ENCODE data around the gene TMEM131. TPM values are rescaled to one million over a fixed set of nuclear protein-coding genes. Genes with fewer than 3 reads are reported as not detected.
"Not testable (repeated sequence)": the region's sequence is repeated elsewhere in the genome, so short reads cannot be mapped to it uniquely, and the experiment has no call there.

Gene TMEM131
- total RNA-seq, 2 experiments from 2014 or later: 31.3 to 31.9 TPM

DNA sequence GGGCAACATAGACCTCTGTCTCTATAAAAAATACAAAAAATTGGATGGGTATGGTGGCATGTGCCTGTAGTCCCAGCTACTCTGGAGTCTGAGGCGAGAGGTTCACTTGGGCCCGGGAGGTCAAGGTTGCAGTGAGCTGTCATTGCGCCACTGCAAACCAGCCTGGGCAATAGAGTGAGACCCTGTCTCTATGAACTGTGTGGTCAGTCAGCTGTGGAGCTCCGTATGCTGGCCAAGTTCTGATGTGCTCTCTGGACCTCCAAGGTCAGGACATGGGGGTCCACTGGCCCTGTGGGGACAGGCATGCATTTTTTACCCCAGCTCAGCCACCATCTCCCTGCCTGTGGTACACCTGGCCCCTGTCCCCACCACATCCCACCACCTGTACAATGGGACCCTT lies 71.6 kb downstream of the TMEM131 start:
- Mint-ChIP-seq H3K4me3 (no peak overlapping the region), H3K27me3 (no peaks in the 10 kb centered on the region), H3K4me1 (no peaks in the 10 kb centered on the region), H3K27ac (no peak overlapping the region), H3K9me3 (peaks cover 19% of the 10 kb centered on the region), H3K36me3 (ENCODE audit: low read depth) (peaks cover 49% of the 10 kb centered on the region)
- ChIA-PET CTCF (no interaction called here), POLR2A (no interaction called here)
- no peak for DNase-seq

DNA sequence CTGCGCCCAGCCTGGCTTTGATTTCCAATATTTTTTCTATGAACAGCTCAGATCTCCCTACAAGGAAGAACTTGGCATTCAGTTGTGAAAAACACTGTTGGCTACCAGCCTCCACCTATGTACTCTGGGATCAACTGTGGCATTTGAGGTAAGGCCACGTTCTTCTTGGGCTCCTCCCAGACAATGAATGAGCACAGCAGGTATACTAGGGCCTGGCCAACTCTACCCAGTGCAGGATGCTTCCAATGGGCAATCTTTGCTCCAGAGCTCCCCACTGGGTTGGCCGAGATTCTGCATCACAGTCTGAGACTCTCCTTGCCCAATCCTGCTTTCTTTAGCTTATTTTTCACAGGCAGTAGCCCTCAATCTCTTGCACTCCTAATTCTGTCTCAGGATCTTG lies 75.9 kb downstream of the TMEM131 start:
- Mint-ChIP-seq H3K27ac (no peak overlapping the region), H3K9me3 (peaks cover 26% of the 10 kb centered on the region), H3K4me1 (peaks cover 5% of the 10 kb centered on the region), H3K4me3 (no peak overlapping the region), H3K27me3 (no peaks in the 10 kb centered on the region), H3K36me3 (ENCODE audit: low read depth) (peaks cover 57% of the 10 kb centered on the region)
- ChIA-PET POLR2A (no interaction called here), CTCF (no interaction called here)
- DNase-seq: no peak

DNA sequence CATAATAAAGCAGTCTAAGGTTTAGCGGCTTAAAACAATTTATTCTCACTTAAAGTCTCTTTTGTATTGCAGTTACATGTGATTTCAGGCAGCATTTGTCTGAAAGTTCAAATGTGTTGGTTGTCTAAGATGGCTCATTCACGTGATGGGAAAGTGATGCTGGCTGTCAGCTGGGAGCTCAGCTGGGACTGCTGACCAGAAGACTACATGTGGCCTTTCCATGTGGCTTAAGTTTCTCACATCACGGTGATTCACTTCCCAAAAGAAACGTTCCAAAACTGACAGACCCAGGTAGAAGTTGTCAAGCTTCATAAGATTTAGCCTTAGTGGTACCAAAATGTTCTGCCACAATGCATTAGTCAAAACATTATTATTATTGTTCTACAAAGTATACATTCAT lies 76.9 kb downstream of the TMEM131 start:
- no peaks in the 10 kb centered on the region for H3K27me3 Mint-ChIP-seq
- H3K9me3 Mint-ChIP-seq: peaks cover 26% of the 10 kb centered on the region
- CTCF ChIA-PET: no interaction called here
- no peak overlapping the region for H3K27ac Mint-ChIP-seq
- H3K36me3 Mint-ChIP-seq (ENCODE audit: low read depth): peaks cover 51% of the 10 kb centered on the region
- H3K4me3 Mint-ChIP-seq: no peak overlapping the region
- DNase-seq: no peak
- POLR2A ChIA-PET: interaction anchor here (1.2 kb wide), 1 partner anchor 11 kb away, joined by 4 read pairs; no protein-coding TSS in a partner anchor
- peaks cover 12% of the 10 kb centered on the region for H3K4me1 Mint-ChIP-seq

DNA sequence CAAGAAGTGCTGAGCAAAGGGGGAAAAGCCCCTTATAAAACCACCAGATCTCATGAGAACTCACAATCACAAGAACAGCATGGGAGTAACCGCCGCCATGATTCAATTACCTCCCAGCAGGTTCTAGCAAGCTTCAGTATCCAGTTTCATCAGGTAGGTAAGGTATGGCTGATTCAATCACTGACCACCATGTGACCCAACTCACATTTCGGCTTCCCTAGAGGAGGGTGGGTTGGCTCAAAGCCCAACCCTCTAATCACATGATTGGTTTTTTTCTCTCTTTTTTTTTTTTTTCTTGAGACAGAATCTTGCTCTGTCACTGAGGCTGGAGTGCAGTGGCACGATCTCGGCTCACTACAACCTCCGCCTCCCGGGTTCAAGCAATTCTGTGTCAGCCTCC lies 78.1 kb downstream of the TMEM131 start:
- H3K4me3 Mint-ChIP-seq, CTCF ChIA-PET, DNase-seq, H3K27ac Mint-ChIP-seq, H3K27me3 Mint-ChIP-seq: not testable (repeated sequence)
- peaks cover 50% of the 10 kb centered on the region for H3K36me3 Mint-ChIP-seq (ENCODE audit: low read depth)
- POLR2A ChIA-PET: interaction anchor here (1.2 kb wide), 1 partner anchor 10 kb away, joined by 4 read pairs; no protein-coding TSS in a partner anchor
- peaks cover 13% of the 10 kb centered on the region for H3K4me1 Mint-ChIP-seq
- H3K9me3 Mint-ChIP-seq: peaks cover 26% of the 10 kb centered on the region

DNA sequence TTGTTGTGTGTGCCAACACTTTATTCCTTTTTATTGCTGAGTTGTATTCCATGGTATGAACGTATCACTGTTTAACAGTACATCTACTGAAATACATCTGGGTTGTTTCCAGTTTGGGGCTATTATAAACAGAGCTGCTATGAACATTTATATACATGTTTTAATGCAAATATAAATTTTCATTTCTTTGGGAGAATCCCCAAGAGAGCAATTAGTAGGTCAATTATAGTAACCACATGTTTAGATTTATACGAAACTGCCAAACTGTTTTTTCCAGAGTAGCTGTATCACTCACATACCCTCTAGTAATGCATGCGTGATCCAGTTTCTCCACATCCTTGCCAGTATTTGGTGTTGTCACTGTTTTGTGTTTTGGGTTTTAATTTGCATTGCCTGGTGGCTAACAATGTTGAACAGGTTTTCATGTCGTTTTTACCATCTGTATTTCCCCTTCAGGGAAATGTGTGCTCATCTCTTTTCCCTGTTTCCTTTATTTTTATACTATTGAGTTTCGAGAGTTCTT lies 81.0 kb downstream of the TMEM131 start:
- ChIA-PET CTCF (no interaction called here), POLR2A (no interaction called here)
- Mint-ChIP-seq H3K9me3 (peaks cover 10% of the 10 kb centered on the region), H3K4me3 (no peak overlapping the region), H3K27me3 (no peaks in the 10 kb centered on the region), H3K27ac (no peak overlapping the region), H3K36me3 (ENCODE audit: low read depth) (peaks cover 33% of the 10 kb centered on the region), H3K4me1 (peaks cover 36% of the 10 kb centered on the region)
- DNase-seq: no peak

DNA sequence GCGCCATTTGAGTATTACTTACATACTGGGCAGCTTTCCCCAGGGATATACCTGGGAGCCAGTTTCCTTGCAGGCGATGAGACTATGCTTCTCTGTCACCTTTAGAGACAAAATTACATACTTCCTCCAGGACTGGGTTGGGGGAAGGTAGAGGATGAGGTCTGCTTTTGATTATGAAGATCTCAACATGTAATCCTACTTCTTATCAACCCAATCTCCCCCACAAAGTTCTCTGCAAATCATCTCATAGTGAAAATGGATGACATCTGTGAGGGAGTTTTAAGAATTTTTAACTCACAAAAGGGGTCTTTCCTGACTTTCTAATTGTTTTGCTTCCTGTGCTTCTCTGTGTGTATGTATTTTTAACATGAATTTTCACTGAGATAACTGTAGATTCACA lies 81.9 kb downstream of the TMEM131 start:
- CTCF ChIA-PET: no interaction called here
- Mint-ChIP-seq H3K27ac (no peak overlapping the region), H3K4me1 (peaks cover 36% of the 10 kb centered on the region), H3K36me3 (ENCODE audit: low read depth) (peaks cover 32% of the 10 kb centered on the region), H3K9me3 (peaks cover 9% of the 10 kb centered on the region), H3K4me3 (no peak overlapping the region), H3K27me3 (no peaks in the 10 kb centered on the region)
- POLR2A ChIA-PET: no interaction called here
- DNase-seq: no peak

DNA sequence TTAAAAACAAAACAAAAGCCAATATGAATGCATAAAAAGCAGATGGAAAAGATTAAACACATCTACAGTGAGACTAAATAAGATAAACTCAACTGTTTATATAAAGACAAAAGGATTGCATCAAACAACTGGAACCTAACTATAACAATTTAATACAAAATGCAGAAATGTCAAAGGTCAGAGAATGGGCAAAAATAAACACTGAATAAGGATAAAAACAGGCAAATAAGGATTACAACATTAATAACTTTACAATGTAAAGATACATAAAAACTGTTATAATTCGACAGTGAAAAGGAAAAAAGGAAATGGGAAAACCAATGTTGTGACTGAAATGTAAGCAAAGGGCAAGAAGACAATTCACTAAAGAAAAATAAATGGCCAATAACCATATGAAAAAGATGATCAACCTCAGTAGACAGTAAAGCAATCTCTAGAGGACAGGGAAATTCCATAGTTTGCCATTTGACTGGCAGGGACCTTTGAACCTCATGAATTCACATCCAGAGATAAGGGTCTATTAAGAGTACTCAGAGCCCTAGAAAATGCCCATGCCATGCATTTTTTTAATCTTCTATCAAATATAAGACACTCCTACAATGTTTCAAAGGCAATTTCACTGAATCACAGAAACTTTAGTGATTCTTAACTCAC lies 83.7 kb downstream of the TMEM131 start:
- H3K27ac Mint-ChIP-seq: no peak overlapping the region
- ChIA-PET POLR2A (interaction anchor here (1.4 kb wide), 1 partner anchor 41 kb away, joined by 3 read pairs; no protein-coding TSS in a partner anchor), CTCF (no interaction called here)
- H3K9me3 Mint-ChIP-seq: peaks cover 3% of the 10 kb centered on the region
- no peak for DNase-seq
- H3K36me3 Mint-ChIP-seq (ENCODE audit: low read depth): peaks cover 27% of the 10 kb centered on the region
- H3K4me1 Mint-ChIP-seq: peaks cover 36% of the 10 kb centered on the region
- no peaks in the 10 kb centered on the region for H3K27me3 Mint-ChIP-seq
- H3K4me3 Mint-ChIP-seq: no peak overlapping the region

DNA sequence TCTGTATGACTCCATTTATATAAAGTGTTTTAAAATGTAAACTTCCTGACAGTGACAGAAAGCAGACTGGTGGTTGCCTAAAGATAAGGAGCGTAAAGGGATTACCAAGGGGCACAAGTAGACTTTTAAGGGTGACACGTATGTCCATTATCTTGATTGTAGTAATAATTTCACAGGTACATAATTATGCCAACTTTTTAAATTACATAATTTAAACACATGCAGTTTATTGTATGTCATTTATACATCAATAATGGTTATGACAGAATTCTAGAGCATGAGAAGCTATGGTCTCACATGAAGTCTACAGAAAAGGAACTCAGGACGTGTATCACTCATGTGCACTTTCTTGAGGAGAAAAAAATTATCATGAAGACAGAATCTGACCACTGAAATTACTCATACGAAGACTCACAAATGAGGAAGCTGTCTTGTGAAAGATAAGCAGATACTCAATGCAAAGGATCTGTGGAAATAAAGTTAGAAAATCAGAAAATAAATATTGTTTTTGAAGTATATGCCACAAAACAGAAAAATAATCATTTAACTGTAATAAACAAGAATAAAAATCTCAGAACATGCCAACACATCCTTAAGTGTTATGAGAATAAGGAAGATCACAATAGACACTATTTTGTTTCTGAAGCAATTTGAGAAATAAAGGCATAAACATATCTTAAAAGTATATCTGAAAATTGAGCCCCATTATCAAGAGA lies 84.4 kb downstream of the TMEM131 start:
- no peak for DNase-seq
- ChIA-PET CTCF (no interaction called here), POLR2A (interaction anchor here (1.4 kb wide), 1 partner anchor 41 kb away, joined by 3 read pairs; no protein-coding TSS in a partner anchor)
- Mint-ChIP-seq H3K4me3 (no peak overlapping the region), H3K27me3 (no peaks in the 10 kb centered on the region), H3K27ac (no peak overlapping the region), H3K4me1 (peaks cover 36% of the 10 kb centered on the region), H3K9me3 (peaks cover 3% of the 10 kb centered on the region), H3K36me3 (ENCODE audit: low read depth) (peaks cover 33% of the 10 kb centered on the region)

DNA sequence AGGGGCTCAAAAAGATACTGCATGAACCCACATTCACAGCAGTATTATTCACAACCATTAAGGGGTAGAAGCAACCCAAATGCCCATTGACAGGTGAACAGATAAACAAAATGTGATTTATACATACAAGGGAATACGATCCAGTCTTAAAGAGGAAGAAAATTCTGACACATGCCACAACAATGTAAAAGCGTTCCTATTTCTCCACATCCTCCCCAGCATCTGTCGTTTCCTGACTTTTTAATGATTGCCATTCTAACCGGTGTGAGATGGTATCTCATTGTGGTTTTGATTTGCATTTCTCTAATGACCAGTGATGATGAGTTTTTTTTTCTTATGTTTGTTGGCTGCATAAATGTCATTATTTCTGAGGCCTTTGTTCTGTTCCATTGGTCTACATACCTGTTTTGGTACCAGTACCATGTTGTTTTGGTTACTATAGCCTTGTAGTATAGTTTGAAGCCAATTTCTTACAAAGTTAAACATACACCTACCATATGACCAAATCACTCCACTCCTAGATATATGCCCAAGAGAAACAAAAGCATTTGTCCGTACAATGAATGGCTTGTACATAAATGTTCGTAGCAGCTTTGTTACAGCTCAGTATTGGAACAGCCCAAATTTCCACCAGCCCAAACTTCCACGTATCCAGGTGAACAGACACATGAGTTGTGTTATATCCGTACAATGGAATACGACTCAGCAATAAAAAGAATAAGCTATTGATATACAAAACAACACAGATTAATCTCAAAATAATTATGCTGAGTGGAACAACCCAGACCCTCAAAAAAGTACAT lies 85.1 kb downstream of the TMEM131 start:
- no peak for DNase-seq
- ChIA-PET POLR2A (interaction anchor here (1.4 kb wide), 1 partner anchor 40 kb away, joined by 3 read pairs; no protein-coding TSS in a partner anchor), CTCF (no interaction called here)
- Mint-ChIP-seq H3K27ac (no peak overlapping the region), H3K4me1 (peaks cover 36% of the 10 kb centered on the region), H3K4me3 (no peak overlapping the region), H3K36me3 (ENCODE audit: low read depth) (peaks cover 38% of the 10 kb centered on the region), H3K9me3 (peaks cover 3% of the 10 kb centered on the region), H3K27me3 (no peaks in the 10 kb centered on the region)

DNA sequence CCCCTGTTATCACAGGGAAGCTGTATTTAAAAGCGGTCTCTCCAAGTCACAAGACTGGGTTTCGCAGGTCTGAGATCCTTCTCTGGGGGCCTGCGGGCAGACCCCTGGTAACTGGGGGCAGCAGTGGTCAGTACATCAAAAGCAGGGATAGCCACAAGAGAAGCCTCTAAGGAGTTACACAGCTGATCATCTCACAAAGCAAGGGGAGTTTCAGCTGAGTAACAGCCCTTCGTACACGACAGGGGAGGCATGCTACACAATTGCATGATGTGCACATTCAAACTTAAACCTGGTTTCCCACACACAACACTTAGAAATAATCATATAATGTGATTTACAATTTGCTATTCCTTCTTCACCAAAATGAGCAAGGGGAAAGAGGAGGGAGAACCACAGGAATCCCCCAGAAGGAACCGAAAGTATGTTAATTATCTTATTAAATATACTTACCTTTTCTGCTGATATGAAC lies 87.5 kb downstream of the TMEM131 start:
- H3K9me3 Mint-ChIP-seq: peaks cover 3% of the 10 kb centered on the region
- no peak overlapping the region for H3K4me3 Mint-ChIP-seq
- peaks cover 23% of the 10 kb centered on the region for H3K4me1 Mint-ChIP-seq
- ChIA-PET POLR2A (interaction anchor here (1.4 kb wide), 1 partner anchor 10 kb away, joined by 4 read pairs; no protein-coding TSS in a partner anchor), CTCF (interaction anchor here (1.0 kb wide), 1 partner anchor 510 kb away, joined by 3 read pairs; no protein-coding TSS in a partner anchor)
- peaks cover 47% of the 10 kb centered on the region for H3K36me3 Mint-ChIP-seq (ENCODE audit: low read depth)
- no peak overlapping the region for H3K27ac Mint-ChIP-seq
- no peak for DNase-seq
- H3K27me3 Mint-ChIP-seq: no peaks in the 10 kb centered on the region

DNA sequence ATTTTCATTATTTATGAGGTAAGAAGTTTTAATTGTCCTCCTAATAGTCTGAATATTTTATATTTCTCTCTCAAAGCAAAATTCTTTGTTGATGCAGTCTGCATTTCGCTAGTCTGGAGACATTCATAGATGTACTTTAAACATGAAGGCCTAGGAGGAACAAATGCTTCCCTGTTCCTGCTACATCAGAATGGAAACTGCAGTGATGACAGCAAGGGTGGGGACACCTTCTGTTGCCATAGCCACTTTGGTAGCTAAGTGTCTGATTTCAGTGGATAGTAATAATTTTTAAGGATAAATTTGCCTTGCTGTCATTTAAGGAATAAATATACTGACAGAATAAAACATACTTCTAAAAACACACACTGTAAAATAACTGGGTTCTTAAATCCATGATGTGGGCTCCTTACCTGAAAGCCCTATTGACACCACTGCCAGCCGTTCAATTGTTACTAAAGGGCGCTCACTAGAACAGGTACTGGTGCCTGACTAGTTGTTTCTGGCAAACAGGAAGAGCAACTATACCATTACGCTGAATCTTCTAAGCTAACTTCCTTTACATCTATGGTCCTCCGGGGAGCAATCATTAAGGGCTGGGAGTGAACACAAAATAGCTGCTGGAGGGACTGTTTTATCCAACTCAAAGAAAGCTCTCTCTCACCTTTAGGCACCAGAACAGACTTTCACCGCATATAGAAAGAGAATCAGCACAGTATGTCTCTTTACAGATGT lies 88.2 kb downstream of the TMEM131 start:
- CTCF ChIA-PET: interaction anchor here (1.0 kb wide), 1 partner anchor 511 kb away, joined by 3 read pairs; no protein-coding TSS in a partner anchor
- no peak for DNase-seq
- POLR2A ChIA-PET: interaction anchor here (1.4 kb wide), 1 partner anchor 11 kb away, joined by 4 read pairs; no protein-coding TSS in a partner anchor
- Mint-ChIP-seq H3K36me3 (ENCODE audit: low read depth) (peaks cover 51% of the 10 kb centered on the region), H3K27ac (no peak overlapping the region), H3K27me3 (no peaks in the 10 kb centered on the region), H3K4me3 (no peak overlapping the region), H3K9me3 (peaks cover 3% of the 10 kb centered on the region), H3K4me1 (peaks cover 22% of the 10 kb centered on the region)

DNA sequence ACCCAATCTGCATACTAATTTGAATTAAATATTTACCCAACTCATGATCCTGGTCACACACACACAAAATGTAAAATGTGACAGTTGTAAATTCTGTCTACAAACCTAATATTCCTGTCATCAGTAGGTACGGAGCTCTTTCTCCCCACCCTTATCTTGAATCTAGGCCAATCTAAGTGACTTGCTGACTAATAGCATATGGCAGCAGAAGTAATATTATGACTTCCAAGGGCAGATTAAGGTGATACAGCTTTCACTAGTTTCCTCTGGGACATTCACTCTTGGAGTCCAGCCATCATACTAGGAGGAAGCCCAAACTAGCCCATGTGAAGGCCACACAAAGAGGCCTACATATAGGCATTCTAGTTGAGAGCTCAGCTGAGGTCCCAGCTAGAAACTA lies 89.4 kb downstream of the TMEM131 start:
- no peak for DNase-seq
- ChIA-PET CTCF (no interaction called here), POLR2A (no interaction called here)

More for the DNA sequence above, 89.4 kb downstream of the TMEM131 start:
- H3K4me1 Mint-ChIP-seq: peaks cover 13% of the 10 kb centered on the region
- no peaks in the 10 kb centered on the region for H3K27me3 Mint-ChIP-seq
- no peak overlapping the region for H3K27ac Mint-ChIP-seq
- H3K36me3 Mint-ChIP-seq (ENCODE audit: low read depth): peaks cover 54% of the 10 kb centered on the region
- H3K9me3 Mint-ChIP-seq: peaks cover 3% of the 10 kb centered on the region
- H3K4me3 Mint-ChIP-seq: no peak overlapping the region
